Measurements from ENCODE around the gene FOXC1.

FOXC1 gene

GRCh38 chr6:1575210-1576041, 34.3 kb upstream of the FOXC1 start:
- no peak overlapping the region for H3K4me3 ChIP-seq (ENCODE audit: low read depth, low read length)

GRCh38 chr6:1576166-1576565, 33.5 kb upstream of the FOXC1 start:
- Histone ChIP-seq H2AFZ (ENCODE audit: low read length, unreplicated experiment) (no peak overlapping the region), H3K27ac (ENCODE audit: low read depth, low read length) (no peak overlapping the region), H3K27me3 (ENCODE audit: insufficient read depth, low read length) (peaks cover 18% of the 10 kb centered on the region), H3K36me3 (ENCODE audit: insufficient read depth, low read length) (no peaks in the 10 kb centered on the region), H3K4me3 (ENCODE audit: low read depth, low read length) (no peak overlapping the region), H3K4me1 (ENCODE audit: control insufficient read depth, insufficient read depth, low read length, unreplicated experiment) (no peaks in the 10 kb centered on the region), H3K79me2 (ENCODE audit: control insufficient read depth, insufficient read depth, low read length, unreplicated experiment) (no peaks in the 10 kb centered on the region)

More at GRCh38 chr6:1575210-1576041, 34.3 kb upstream of the FOXC1 start:
- H3K36me3 ChIP-seq (ENCODE audit: insufficient read depth, low read length), result no peaks in the 10 kb centered on the region
- no peak overlapping the region for H3K27ac ChIP-seq (ENCODE audit: low read depth, low read length)
- peaks cover 22% of the 10 kb centered on the region for H3K27me3 ChIP-seq (ENCODE audit: insufficient read depth, low read length)
- no peaks in the 10 kb centered on the region for H3K4me1 ChIP-seq (ENCODE audit: control insufficient read depth, insufficient read depth, low read length, unreplicated experiment)
- H3K79me2 ChIP-seq (ENCODE audit: control insufficient read depth, insufficient read depth, low read length, unreplicated experiment), result no peaks in the 10 kb centered on the region
- H2AFZ ChIP-seq (ENCODE audit: low read length, unreplicated experiment), result no peak overlapping the region

GRCh38 chr6:1576711-1577110, 33.0 kb upstream of the FOXC1 start:
- H3K36me3 ChIP-seq (ENCODE audit: insufficient read depth, low read length), result no peaks in the 10 kb centered on the region
- no peak overlapping the region for H3K4me3 ChIP-seq (ENCODE audit: low read depth, low read length)
- H3K79me2 ChIP-seq (ENCODE audit: control insufficient read depth, insufficient read depth, low read length, unreplicated experiment), result no peaks in the 10 kb centered on the region
- peaks cover 13% of the 10 kb centered on the region for H3K27me3 ChIP-seq (ENCODE audit: insufficient read depth, low read length)
- no peak overlapping the region for H2AFZ ChIP-seq (ENCODE audit: low read length, unreplicated experiment)
- no peak overlapping the region for H3K27ac ChIP-seq (ENCODE audit: low read depth, low read length)
- no peaks in the 10 kb centered on the region for H3K4me1 ChIP-seq (ENCODE audit: control insufficient read depth, insufficient read depth, low read length, unreplicated experiment)

DNA sequence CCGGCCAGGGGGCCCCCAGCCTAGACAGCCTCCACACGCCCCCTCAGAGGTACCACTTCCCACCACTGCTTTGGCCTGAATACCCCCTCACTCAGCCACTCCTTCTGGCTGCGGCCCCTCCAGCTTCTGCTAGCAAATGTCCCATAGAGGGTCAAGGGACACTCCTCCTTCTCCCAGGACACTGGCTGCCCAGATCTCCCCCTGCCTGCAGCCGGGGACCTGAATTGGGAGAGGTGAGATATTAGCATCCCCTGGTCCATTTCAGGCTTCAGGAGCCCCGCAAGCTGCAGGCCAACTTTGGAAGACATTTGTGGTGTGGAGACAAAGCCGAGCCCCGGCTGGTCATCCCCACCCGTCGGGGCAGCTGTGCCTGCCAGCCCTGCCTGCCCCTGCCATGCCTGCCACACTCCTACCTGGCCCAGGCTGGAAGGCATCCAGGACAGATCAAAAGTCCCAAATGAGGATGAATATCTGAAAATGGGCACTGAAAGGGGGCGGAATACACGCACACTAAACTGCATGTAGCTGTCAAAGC, 32.5 kb upstream of the FOXC1 start:
- Histone ChIP-seq H3K4me3 (ENCODE audit: low read depth, low read length) (no peak overlapping the region), H3K27me3 (ENCODE audit: insufficient read depth, low read length) (peaks cover 13% of the 10 kb centered on the region), H3K79me2 (ENCODE audit: control insufficient read depth, insufficient read depth, low read length, unreplicated experiment) (no peaks in the 10 kb centered on the region), H3K36me3 (ENCODE audit: insufficient read depth, low read length) (no peaks in the 10 kb centered on the region), H2AFZ (ENCODE audit: low read length, unreplicated experiment) (no peak overlapping the region), H3K27ac (ENCODE audit: low read depth, low read length) (no peak overlapping the region), H3K4me1 (ENCODE audit: control insufficient read depth, insufficient read depth, low read length, unreplicated experiment) (no peaks in the 10 kb centered on the region)

- no peaks in the 10 kb centered on the region for H3K36me3 ChIP-seq (ENCODE audit: insufficient read depth, low read length)
- no peaks in the 10 kb centered on the region for H3K4me1 ChIP-seq (ENCODE audit: control insufficient read depth, insufficient read depth, low read length, unreplicated experiment)
- no peak overlapping the region for H3K27ac ChIP-seq (ENCODE audit: low read depth, low read length)
- H3K4me3 ChIP-seq (ENCODE audit: low read depth, low read length), result no peak overlapping the region
- no peak overlapping the region for H2AFZ ChIP-seq (ENCODE audit: low read length, unreplicated experiment)
- no peaks in the 10 kb centered on the region for H3K79me2 ChIP-seq (ENCODE audit: control insufficient read depth, insufficient read depth, low read length, unreplicated experiment)
- H3K27me3 ChIP-seq (ENCODE audit: insufficient read depth, low read length), result peaks cover 14% of the 10 kb centered on the region
Measured at GRCh38 chr6:1577896-1578745, 31.6 kb upstream of the FOXC1 start.

DNA sequence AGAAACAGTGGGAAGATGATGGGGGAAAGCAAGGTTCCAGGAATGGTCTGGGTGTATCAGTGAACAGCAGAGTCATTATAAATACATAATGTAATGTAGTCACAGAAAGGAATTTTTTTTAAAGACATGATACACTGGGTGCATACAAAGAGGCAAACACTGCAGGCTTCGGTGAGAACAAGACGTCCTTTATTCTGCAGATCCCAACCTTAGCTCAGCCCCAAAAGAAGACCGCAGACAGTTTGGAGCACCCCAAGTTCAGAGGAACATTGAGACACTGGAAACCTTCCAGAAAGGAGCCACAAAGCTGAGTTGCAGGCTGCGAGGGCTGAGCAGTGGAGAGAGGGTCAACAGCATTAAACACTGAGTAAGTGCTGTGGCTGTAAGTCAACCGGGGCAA, 30.6 kb upstream of the FOXC1 start:
- Histone ChIP-seq H2AFZ (ENCODE audit: low read length, unreplicated experiment) (no peak overlapping the region), H3K4me3 (ENCODE audit: low read depth, low read length) (no peak overlapping the region), H3K79me2 (ENCODE audit: control insufficient read depth, insufficient read depth, low read length, unreplicated experiment) (no peaks in the 10 kb centered on the region), H3K27ac (ENCODE audit: low read depth, low read length) (no peak overlapping the region), H3K4me1 (ENCODE audit: control insufficient read depth, insufficient read depth, low read length, unreplicated experiment) (no peaks in the 10 kb centered on the region), H3K36me3 (ENCODE audit: insufficient read depth, low read length) (no peaks in the 10 kb centered on the region), H3K27me3 (ENCODE audit: insufficient read depth, low read length) (peaks cover 24% of the 10 kb centered on the region)

GRCh38 chr6:1580109-1580508, 29.6 kb upstream of the FOXC1 start:
- Histone ChIP-seq H3K4me1 (ENCODE audit: control insufficient read depth, insufficient read depth, low read length, unreplicated experiment) (no peaks in the 10 kb centered on the region), H2AFZ (ENCODE audit: low read length, unreplicated experiment) (no peak overlapping the region), H3K36me3 (ENCODE audit: insufficient read depth, low read length) (no peaks in the 10 kb centered on the region), H3K4me3 (ENCODE audit: low read depth, low read length) (no peak overlapping the region), H3K27ac (ENCODE audit: low read depth, low read length) (no peak overlapping the region), H3K27me3 (ENCODE audit: insufficient read depth, low read length) (peaks cover 34% of the 10 kb centered on the region), H3K79me2 (ENCODE audit: control insufficient read depth, insufficient read depth, low read length, unreplicated experiment) (no peaks in the 10 kb centered on the region)

GRCh38 chr6:1580585-1580984, 29.1 kb upstream of the FOXC1 start:
- no peak overlapping the region for H3K4me3 ChIP-seq (ENCODE audit: low read depth, low read length)
- H3K4me1 ChIP-seq (ENCODE audit: control insufficient read depth, insufficient read depth, low read length, unreplicated experiment), result no peaks in the 10 kb centered on the region
- no peaks in the 10 kb centered on the region for H3K79me2 ChIP-seq (ENCODE audit: control insufficient read depth, insufficient read depth, low read length, unreplicated experiment)
- no peak overlapping the region for H2AFZ ChIP-seq (ENCODE audit: low read length, unreplicated experiment)
- peaks cover 38% of the 10 kb centered on the region for H3K27me3 ChIP-seq (ENCODE audit: insufficient read depth, low read length)
- H3K27ac ChIP-seq (ENCODE audit: low read depth, low read length), result no peak overlapping the region
- H3K36me3 ChIP-seq (ENCODE audit: insufficient read depth, low read length), result no peaks in the 10 kb centered on the region

- no peak overlapping the region for H3K4me3 ChIP-seq (ENCODE audit: low read depth, low read length)
- no peak overlapping the region for H3K27ac ChIP-seq (ENCODE audit: low read depth, low read length)
- H3K4me1 ChIP-seq (ENCODE audit: control insufficient read depth, insufficient read depth, low read length, unreplicated experiment), result no peaks in the 10 kb centered on the region
- no peaks in the 10 kb centered on the region for H3K36me3 ChIP-seq (ENCODE audit: insufficient read depth, low read length)
- peaks cover 46% of the 10 kb centered on the region for H3K27me3 ChIP-seq (ENCODE audit: insufficient read depth, low read length)
- H3K79me2 ChIP-seq (ENCODE audit: control insufficient read depth, insufficient read depth, low read length, unreplicated experiment), result no peaks in the 10 kb centered on the region
- no peak overlapping the region for H2AFZ ChIP-seq (ENCODE audit: low read length, unreplicated experiment)
Measured at GRCh38 chr6:1581120-1581991, 28.4 kb upstream of the FOXC1 start.

DNA sequence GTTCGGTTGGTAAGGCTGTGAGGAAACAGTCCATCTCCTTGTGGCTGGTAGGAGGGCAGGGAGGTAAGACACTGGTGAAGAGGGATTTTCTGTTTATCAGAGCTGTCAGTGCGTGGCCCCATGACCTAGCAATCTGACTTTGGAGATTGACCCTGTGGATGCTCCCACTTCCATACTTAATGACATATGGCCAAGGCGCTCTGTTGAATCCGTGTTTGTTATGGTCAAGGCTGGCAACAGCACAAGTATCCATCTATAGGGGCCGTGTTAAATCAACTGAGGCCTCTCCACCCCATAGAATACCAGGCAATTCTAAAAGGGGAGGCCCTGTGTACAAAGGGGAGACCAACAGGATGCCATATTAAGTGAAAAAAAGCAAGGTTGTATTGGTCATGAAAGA, 25.6 kb upstream of the FOXC1 start:
- peaks cover 48% of the 10 kb centered on the region for H3K27me3 ChIP-seq (ENCODE audit: insufficient read depth, low read length)
- no peaks in the 10 kb centered on the region for H3K36me3 ChIP-seq (ENCODE audit: insufficient read depth, low read length)
- no peaks in the 10 kb centered on the region for H3K4me1 ChIP-seq (ENCODE audit: control insufficient read depth, insufficient read depth, low read length, unreplicated experiment)
- no peak overlapping the region for H3K27ac ChIP-seq (ENCODE audit: low read depth, low read length)
- no peaks in the 10 kb centered on the region for H3K79me2 ChIP-seq (ENCODE audit: control insufficient read depth, insufficient read depth, low read length, unreplicated experiment)
- no peak overlapping the region for H3K4me3 ChIP-seq (ENCODE audit: low read depth, low read length)
- no peak overlapping the region for H2AFZ ChIP-seq (ENCODE audit: low read length, unreplicated experiment)
